Keratinocyte (primary cell): Measurements from ENCODE around the gene LEKR1. TPM values are rescaled to one million over a fixed set of nuclear protein-coding genes. Genes with fewer than 3 reads are reported as not detected.

ENCODE experiments used
- DNase-seq: peaks from one replicate; pipeline ENCODE4 v3.0.0-alpha.2; 2011; ENCODE audit warnings: low read depth, missing footprints, low spot score
- FAIRE-seq: peaks from 2 replicates; lab custom pipeline; 2011; peaks lifted over from hg19 to GRCh38; lab: Jason Lieb, UNC
- H2AFZ ChIP-seq: 2 replicates; pipeline ENCODE4 v1.6.0; 2012; ENCODE audit warnings: low read length, control low read depth, inconsistent platforms; ENCODE audit not compliant: control insufficient read depth
- H3K27ac ChIP-seq: 2 replicates; pipeline ENCODE4 v1.5.1; 2011; ENCODE audit warnings: low read length; ENCODE audit not compliant: control insufficient read depth, insufficient read depth
- H3K27me3 ChIP-seq: 3 replicates; pipeline ENCODE4 v1.6.0; 2011; ENCODE audit warnings: low read length; ENCODE audit not compliant: control insufficient read depth, insufficient read depth; ENCODE audit errors: extremely low read depth
- H3K36me3 ChIP-seq, 2 experiments: 2 replicates in 1 of 2; 3 replicates in 1 of 2; pipeline ENCODE4 v1.5.1; 2011; ENCODE audit warnings: low read length in 2 of 2, mild to moderate bottlenecking in 1 of 2; ENCODE audit not compliant: control insufficient read depth in 2 of 2, insufficient read depth in 2 of 2; ENCODE audit errors: extremely low read depth in 1 of 2
- H3K4me1 ChIP-seq: 3 replicates; pipeline ENCODE4 v1.5.1; 2011; ENCODE audit warnings: low read length; ENCODE audit not compliant: control insufficient read depth, insufficient read depth; ENCODE audit errors: extremely low read depth
- H3K4me2 ChIP-seq: 3 replicates; pipeline ENCODE4 v1.6.0; 2011; ENCODE audit warnings: low read depth, low read length; ENCODE audit not compliant: control insufficient read depth, insufficient read depth; ENCODE audit errors: extremely low read depth
- H3K4me3 ChIP-seq, 3 experiments: fragments of 200-600 bp in 1 of 3; sonication (generic) in 1 of 3; 2 replicates in 2 of 3; 3 replicates in 1 of 3; pipeline ENCODE4 v1.5.1; 2011 to 2016; ENCODE audit warnings: low read length in 3 of 3, mild to moderate bottlenecking in 3 of 3, control low read depth in 2 of 3, inconsistent platforms in 1 of 3, low read depth in 1 of 3, mixed read lengths in 1 of 3, mixed run types in 1 of 3, moderate library complexity in 1 of 3; ENCODE audit not compliant: control insufficient read depth in 2 of 3, insufficient read depth in 2 of 3; ENCODE audit errors: extremely low read depth in 1 of 3
- H3K79me2 ChIP-seq: 2 replicates; pipeline ENCODE4 v1.6.0; 2012; ENCODE audit warnings: low read length; ENCODE audit not compliant: control insufficient read depth, insufficient read depth
- H3K9ac ChIP-seq: 3 replicates; pipeline ENCODE4 v1.6.0; 2011; ENCODE audit warnings: low read length; ENCODE audit not compliant: control insufficient read depth, insufficient read depth; ENCODE audit errors: extremely low read depth
- H3K9me1 ChIP-seq: 3 replicates; pipeline ENCODE4 v1.6.0; 2011; ENCODE audit warnings: low read length; ENCODE audit not compliant: control insufficient read depth, insufficient read depth; ENCODE audit errors: extremely low read depth
- H3K9me3 ChIP-seq: 2 replicates; pipeline ENCODE4 v1.5.1; 2012; ENCODE audit warnings: low read depth, low read length; ENCODE audit not compliant: control insufficient read depth
- H4K20me1 ChIP-seq: 3 replicates; pipeline ENCODE4 v1.6.0; 2011; ENCODE audit warnings: low read length; ENCODE audit not compliant: control insufficient read depth, insufficient read depth; ENCODE audit errors: extremely low read depth
- EZH2 ChIP-seq: IDR thresholded peaks from one replicate; pipeline ENCODE4 v1.6.1; 2012; ENCODE audit warnings: inconsistent platforms, mild to moderate bottlenecking, low read length, moderate library complexity
- dilution Hi-C: fragments of 300-500 bp; cut with MboI; formaldehyde crosslinking; loops from one replicate; pipeline ENCODE4 v1.7.0; 2020; ENCODE audit warnings: low sequenced_read_pairs; ENCODE audit not compliant: extremely low pct_ligation_motif_present
- polyA plus RNA-seq, 5 experiments: library from polyadenylated mRNA; depleted of rRNA in 3 of 5; stranded (reverse) in 3 of 5; stranded (forward) in 1 of 5; unstranded in 1 of 5; fragments of >200 nt; gene quantifications; 1 replicate in 1 of 5; 2 replicates in 3 of 5; 3 replicates in 1 of 5; pipeline versions ENCODE4 v1.2.1 to v1.2.3, GENCODE V29; 2011 to 2012; ENCODE audit warnings: missing spikeins in 2 of 5, low read depth in 1 of 5, low replicate concordance in 1 of 5
- TF ChIP-seq, protein P1 (sequence below), 3 experiments: IDR thresholded peaks in 1 of 3; conservative IDR thresholded peaks in 1 of 3; optimal IDR thresholded peaks in 1 of 3; 2 replicates in 2 of 3; 3 replicates in 1 of 3; pipeline versions ENCODE3 to v1.5.1; 2011; ENCODE audit warnings: low read length in 3 of 3, mild to moderate bottlenecking in 3 of 3, moderate library complexity in 2 of 3, control low read depth in 1 of 3, inconsistent platforms in 1 of 3; ENCODE audit not compliant: insufficient read depth in 2 of 3; ENCODE audit errors: extremely low read depth in 1 of 3

Gene LEKR1
- polyA plus RNA-seq, 1 donor (not counting 4 experiments of a cell fraction or from before 2014, with no cell fraction given): 0.63 TPM

- Histone ChIP-seq H3K9me3 (no peaks in the 10 kb centered on the region), H3K27me3 (no peaks in the 10 kb centered on the region), H4K20me1 (no peaks in the 10 kb centered on the region), H3K4me3 (no peak overlapping the region), H3K36me3 (no peaks in the 10 kb centered on the region), H3K79me2 (no peaks in the 10 kb centered on the region), H3K9ac (no peak overlapping the region), H3K4me1 (no peaks in the 10 kb centered on the region), H3K4me2 (no peak overlapping the region), H3K27ac (no peak overlapping the region), H2AFZ (no peak overlapping the region), H3K9me1 (no peaks in the 10 kb centered on the region)
- dilution Hi-C loops: no loop called here
- FAIRE-seq (no peak), DNase-seq (no peak)
- TF ChIP-seq EZH2: no peak
- TF ChIP-seq, protein P1, sequence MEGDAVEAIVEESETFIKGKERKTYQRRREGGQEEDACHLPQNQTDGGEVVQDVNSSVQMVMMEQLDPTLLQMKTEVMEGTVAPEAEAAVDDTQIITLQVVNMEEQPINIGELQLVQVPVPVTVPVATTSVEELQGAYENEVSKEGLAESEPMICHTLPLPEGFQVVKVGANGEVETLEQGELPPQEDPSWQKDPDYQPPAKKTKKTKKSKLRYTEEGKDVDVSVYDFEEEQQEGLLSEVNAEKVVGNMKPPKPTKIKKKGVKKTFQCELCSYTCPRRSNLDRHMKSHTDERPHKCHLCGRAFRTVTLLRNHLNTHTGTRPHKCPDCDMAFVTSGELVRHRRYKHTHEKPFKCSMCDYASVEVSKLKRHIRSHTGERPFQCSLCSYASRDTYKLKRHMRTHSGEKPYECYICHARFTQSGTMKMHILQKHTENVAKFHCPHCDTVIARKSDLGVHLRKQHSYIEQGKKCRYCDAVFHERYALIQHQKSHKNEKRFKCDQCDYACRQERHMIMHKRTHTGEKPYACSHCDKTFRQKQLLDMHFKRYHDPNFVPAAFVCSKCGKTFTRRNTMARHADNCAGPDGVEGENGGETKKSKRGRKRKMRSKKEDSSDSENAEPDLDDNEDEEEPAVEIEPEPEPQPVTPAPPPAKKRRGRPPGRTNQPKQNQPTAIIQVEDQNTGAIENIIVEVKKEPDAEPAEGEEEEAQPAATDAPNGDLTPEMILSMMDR (optimal IDR thresholded peaks at IDR 0.05 in 1 of 3, IDR thresholded peaks at IDR 0.05 in 1 of 3, conservative IDR thresholded peaks at IDR 0.05 in 1 of 3; ENCODE audit: extremely low read depth in 1 of 3, insufficient read depth in 2 of 3, low read length in 3 of 3): no peak
Measured at GRCh38 chr3:157063926-157064325, 237.8 kb downstream of the LEKR1 start.

- DNase-seq (no peak), FAIRE-seq (no peak)
- Histone ChIP-seq H3K9ac (no peak overlapping the region), H3K9me3 (no peaks in the 10 kb centered on the region), H3K36me3 (no peaks in the 10 kb centered on the region), H3K27ac (no peak overlapping the region), H3K4me1 (no peaks in the 10 kb centered on the region), H4K20me1 (no peaks in the 10 kb centered on the region), H3K4me2 (no peak overlapping the region), H3K9me1 (no peaks in the 10 kb centered on the region), H3K27me3 (no peaks in the 10 kb centered on the region), H2AFZ (no peak overlapping the region), H3K79me2 (no peaks in the 10 kb centered on the region), H3K4me3 (no peak overlapping the region)
- dilution Hi-C loops: no loop called here
- TF ChIP-seq EZH2: no peak
- TF ChIP-seq, protein P1 (optimal IDR thresholded peaks at IDR 0.05 in 1 of 3, IDR thresholded peaks at IDR 0.05 in 1 of 3, conservative IDR thresholded peaks at IDR 0.05 in 1 of 3; ENCODE audit: extremely low read depth in 1 of 3, insufficient read depth in 2 of 3, low read length in 3 of 3): no peak
Measured at GRCh38 chr3:157064402-157064801, 238.2 kb downstream of the LEKR1 start.
